ENCODE measurements around the gene EXTL2.

GRCh38 chr1:100881687-100882086 is 13.0 kb downstream of the EXTL2 start:
- TF ChIP-seq CTCF (IDR thresholded peaks at IDR 0.05) (no peak), ZFX (IDR thresholded peaks at IDR 0.05; ENCODE audit: borderline replicate concordance) (no peak)

All from 22Rv1 (cell line).